Measurements from ENCODE around the gene IGFL4. TPM values are rescaled to one million over a fixed set of nuclear protein-coding genes. Genes with fewer than 3 reads are reported as not detected.
A peak's percentile ranks its signal among the peaks of the same experiment; 100 is the strongest.

IGFL4 gene
- total RNA-seq, 1 donor from 2014 or later = not detected

- intact Hi-C loops (cut with DNase I) = no loop called here
- no peak for DNase-seq
- ATAC-seq (ENCODE audit: poor library complexity) = no peak
Measured at GRCh38 chr19:46002678-46003275, 38.0 kb downstream of the IGFL4 start.

DNA sequence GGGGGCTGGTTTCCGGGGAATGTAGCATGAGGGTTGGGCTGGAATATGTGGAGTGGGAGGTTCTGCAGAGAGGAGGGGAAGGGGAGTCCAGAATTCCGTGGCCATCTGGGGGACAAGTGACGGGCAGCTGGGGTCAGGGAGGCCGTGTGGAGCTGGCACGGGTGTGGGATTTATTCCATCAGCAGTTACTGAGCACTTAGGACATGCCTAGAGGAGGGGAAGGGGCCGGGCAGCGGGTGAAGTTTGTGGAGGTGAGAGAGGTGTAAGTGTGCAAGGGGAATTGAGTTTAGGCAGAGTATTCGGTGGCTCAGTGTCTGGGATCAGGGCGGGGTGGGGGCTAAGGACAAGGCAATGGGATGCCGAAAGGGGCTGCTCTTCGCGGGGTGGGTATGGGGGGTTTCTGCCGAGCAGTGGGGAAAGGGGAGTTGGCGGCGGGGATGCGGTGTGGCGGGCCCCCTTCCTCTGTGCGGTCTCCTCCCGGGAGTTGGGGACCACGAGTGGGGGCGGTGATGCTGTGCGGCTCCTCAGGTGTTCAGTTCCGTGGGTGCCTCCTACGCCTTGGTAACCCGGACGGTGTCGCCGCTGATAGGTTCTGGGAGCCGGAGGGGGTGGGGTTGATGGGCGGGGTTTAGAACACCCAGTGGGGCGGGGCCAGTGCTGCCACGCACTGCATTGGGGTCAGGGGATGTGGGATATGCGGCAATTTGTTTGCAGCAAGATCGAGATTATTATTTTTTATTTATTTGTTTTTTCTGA is 40.1 kb downstream of the IGFL4 start:
- DNase-seq (no peak), ATAC-seq (ENCODE audit: poor library complexity) (peak; percentile 63)
- intact Hi-C loops (cut with DNase I) = no loop called here

DNA sequence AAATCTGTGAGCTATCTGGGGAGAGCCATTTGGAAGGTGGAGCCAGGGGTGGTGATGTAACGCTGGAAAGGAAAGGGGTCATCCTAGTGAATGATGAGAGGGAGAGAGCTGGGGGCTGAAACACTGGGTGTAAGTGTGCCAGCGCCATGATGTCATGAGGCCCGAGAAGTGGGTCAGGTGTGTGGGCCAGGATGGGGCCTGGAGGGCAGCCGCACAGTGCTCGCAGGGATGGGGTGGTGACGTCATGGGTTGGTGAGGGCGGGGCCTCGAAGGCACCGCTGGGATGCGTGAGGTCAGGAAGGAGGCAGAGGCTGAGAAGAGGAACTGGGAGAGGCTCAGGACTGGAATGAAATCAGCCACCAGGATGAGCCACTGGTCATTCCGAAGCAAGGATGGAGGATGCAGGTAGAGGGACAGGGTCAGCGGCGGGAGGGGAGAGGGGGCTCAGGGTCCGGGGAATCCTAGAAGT is 41.1 kb downstream of the IGFL4 start:
- ATAC-seq (ENCODE audit: poor library complexity) = no peak
- DNase-seq = peak; percentile 57
- intact Hi-C loops (cut with DNase I) = loop anchor here (5.0 kb wide), 1 partner anchor 97 kb away; the partner anchor contains the start of gene MYPOP

GRCh38 chr19:45998834-45999233 is 42.0 kb downstream of the IGFL4 start:
- intact Hi-C loops (cut with DNase I) = loop anchor here (5.0 kb wide), 1 partner anchor 97 kb away; the partner anchor contains the start of gene MYPOP
- no peak for ATAC-seq (ENCODE audit: poor library complexity)
- DNase-seq = no peak

DNA sequence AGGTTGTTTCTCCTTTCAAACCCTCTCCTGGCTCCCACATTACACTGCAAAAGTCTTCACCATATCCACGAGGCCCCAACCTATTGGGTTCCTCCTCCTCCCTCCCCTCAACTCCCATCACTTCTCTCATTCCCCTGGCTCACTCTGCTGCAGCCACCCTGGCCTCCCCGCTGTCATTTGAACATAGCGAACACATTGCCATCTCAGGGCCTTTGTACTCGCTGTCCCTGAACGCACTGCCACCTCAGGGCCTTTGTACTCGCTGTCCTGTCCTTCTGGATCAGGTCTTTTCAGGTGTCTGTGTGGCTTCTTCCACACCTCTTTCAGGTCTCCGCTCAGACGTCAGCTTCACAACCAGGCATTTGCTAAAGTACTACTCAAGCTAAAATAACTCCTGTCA is 43.9 kb downstream of the IGFL4 start:
- intact Hi-C loops (cut with DNase I) = loop anchor here (5.0 kb wide), 1 partner anchor 95 kb away; the partner anchor contains the start of gene MYPOP
- DNase-seq = no peak

DNA sequence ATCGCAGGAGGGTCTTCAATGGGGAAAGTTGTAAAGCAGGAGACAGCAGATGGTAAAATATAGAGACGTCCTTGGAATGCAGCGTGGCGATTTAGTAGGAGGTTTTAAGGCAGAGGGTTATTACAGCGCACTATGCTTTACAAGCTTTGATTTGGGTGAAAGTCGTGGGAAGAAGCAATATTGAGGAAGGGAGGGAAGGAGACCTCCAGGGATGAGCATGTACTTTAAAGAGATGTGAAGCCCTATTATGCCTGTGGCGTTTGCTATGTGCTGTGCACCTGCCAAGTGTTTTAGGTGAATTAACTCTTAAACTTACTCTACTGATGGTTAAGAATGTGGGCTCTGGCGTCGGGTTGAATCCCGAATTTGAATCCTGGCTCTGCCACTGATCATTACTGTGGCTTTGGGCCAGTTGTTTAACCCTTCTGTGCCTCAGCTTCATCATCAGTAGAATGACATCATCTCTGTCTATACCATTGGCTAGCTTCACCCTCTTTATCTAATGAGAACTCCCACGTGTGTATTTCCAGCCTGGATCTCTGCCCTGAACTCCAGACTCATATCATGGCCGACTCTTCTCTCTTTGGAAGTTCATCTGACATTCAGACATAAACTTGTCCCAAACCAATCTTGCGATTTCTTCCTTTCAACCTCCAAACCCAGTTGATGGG is 45.0 kb downstream of the IGFL4 start:
- intact Hi-C loops (cut with DNase I) = loop anchor here (5.0 kb wide), 1 partner anchor 94 kb away; the partner anchor contains the start of gene MYPOP
- DNase-seq (peak; percentile 1), ATAC-seq (ENCODE audit: poor library complexity) (no peak)

More for the DNA sequence above, 43.9 kb downstream of the IGFL4 start:
- ATAC-seq (ENCODE audit: poor library complexity) = no peak

- ATAC-seq (ENCODE audit: poor library complexity) (peak; percentile 98), DNase-seq (peak; percentile 95)
- intact Hi-C loops (cut with DNase I) = loop anchor here (5.0 kb wide), 1 partner anchor 93 kb away; the partner anchor contains the start of gene MYPOP
Measured at GRCh38 chr19:45994998-45995714, 45.6 kb downstream of the IGFL4 start, which contains the start of gene CCDC61. Gene CCDC61 (plus strand): TSS chr19:45995467. CDS start chr19:46003019, 7,552 bp downstream.

DNA sequence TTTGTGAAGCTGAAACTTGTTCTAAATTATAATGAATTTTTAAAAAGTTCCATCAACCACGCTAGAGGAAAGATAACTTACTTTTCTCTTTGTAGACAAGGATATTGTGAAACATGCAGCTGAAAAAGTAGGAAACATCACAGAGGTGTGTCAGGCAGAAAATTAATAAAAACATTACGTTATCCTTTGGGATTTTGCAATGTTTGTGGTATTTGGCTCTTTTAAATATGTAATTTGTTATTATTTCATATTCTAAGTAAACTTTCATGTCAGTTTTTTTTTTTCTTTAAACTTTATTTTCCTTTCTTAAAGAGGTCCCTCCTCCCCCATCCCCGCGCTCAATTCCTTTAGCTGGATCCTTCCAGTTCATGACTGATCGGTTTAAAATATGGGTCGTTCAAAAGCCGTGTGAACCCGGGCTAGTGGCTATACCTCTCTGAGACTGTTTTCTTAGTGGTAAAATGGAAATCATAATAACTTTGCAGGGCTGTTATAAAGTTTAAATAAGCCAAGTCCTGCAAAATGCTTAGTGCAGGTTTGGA is 46.3 kb downstream of the IGFL4 start:
- DNase-seq (no peak), ATAC-seq (ENCODE audit: poor library complexity) (peak; percentile 6)
- intact Hi-C loops (cut with DNase I) = no loop called here

GRCh38 chr19:45990113-45990728 is 50.6 kb downstream of the IGFL4 start:
- intact Hi-C loops (cut with DNase I) = no loop called here
- DNase-seq = no peak
- ATAC-seq (ENCODE audit: poor library complexity) = no peak

Small RNA genes lying within 50 kb of the gene (microRNA-seq; reads per million reads assigned to microRNA genes)
- 74.7 reads per million, percentile 49 among the genes with 10 or more reads in this experiment for gene MIR769

Other genes starting within 250 kb of the IGFL4 start
- gene DMWD, start 248.2 kb downstream of the IGFL4 start, total RNA-seq = 57.2 TPM
- gene RSPH6A, start 225.7 kb downstream of the IGFL4 start, total RNA-seq = 0.08 TPM
- gene SYMPK, start 177.9 kb downstream of the IGFL4 start, total RNA-seq = 29.6 TPM
- not detected for gene FOXA3, start 176.7 kb downstream of the IGFL4 start, total RNA-seq
- 20.0 TPM for gene IRF2BP1, start 154.9 kb downstream of the IGFL4 start, total RNA-seq
- 15.2 TPM for gene MYPOP, start 138.4 kb downstream of the IGFL4 start, total RNA-seq
- not detected for gene NANOS2, start 126.2 kb downstream of the IGFL4 start, total RNA-seq
- 3.7 TPM for gene NOVA2, start 67.1 kb downstream of the IGFL4 start, total RNA-seq
- 6.8 TPM for gene CCDC61, start 45.5 kb downstream of the IGFL4 start, total RNA-seq
- gene PGLYRP1, start 17.9 kb downstream of the IGFL4 start, total RNA-seq = not detected
- not detected for gene IGFL3, start 83.7 kb upstream of the IGFL4 start, total RNA-seq
- gene IGFL2, start 107.2 kb upstream of the IGFL4 start, total RNA-seq = not detected
- not detected for gene IGFL1, start 188.7 kb upstream of the IGFL4 start, total RNA-seq

Measured in Right ventricle myocardium superior (tissue), 1 donor.